RWPE1 (cell line): ENCODE data around the gene SMAD7.

Experiments
- CTCF ChIA-PET: fragments of 350-600 bp; sonication (Branson Sonifier 250); formaldehyde crosslinking; extraction: SDS; loops from one replicate; lab custom pipeline; 2021; lab: Yijun Ruan, JAX
- POLR2A ChIA-PET: fragments of 400-600 bp; formaldehyde crosslinking; extraction: SDS; loops from one replicate; lab custom pipeline; 2020; ENCODE audit warnings: antibody characterized with exemption; ENCODE audit not compliant: low non-redundant PET; lab: Yijun Ruan, JAX
- DNase-seq: peaks from one replicate; pipeline ENCODE4 v3.0.0; 2012; ENCODE audit warnings: low spot score
- H3K27ac ChIP-seq: fragments of 450-650 bp; 2 replicates; pipeline ENCODE4 v1.5.1; 2017
- TF ChIP-seq, protein P1 (sequence below): fragments of 450-650 bp; conservative IDR thresholded peaks from 2 replicates; pipeline ENCODE4 v1.5.1; 2017; ENCODE audit warnings: low read depth, mild to moderate bottlenecking

Gene SMAD7

GRCh38 chr18:48899558-48900174 lies 51.1 kb downstream of the SMAD7 start:
- TF ChIP-seq, protein P1, sequence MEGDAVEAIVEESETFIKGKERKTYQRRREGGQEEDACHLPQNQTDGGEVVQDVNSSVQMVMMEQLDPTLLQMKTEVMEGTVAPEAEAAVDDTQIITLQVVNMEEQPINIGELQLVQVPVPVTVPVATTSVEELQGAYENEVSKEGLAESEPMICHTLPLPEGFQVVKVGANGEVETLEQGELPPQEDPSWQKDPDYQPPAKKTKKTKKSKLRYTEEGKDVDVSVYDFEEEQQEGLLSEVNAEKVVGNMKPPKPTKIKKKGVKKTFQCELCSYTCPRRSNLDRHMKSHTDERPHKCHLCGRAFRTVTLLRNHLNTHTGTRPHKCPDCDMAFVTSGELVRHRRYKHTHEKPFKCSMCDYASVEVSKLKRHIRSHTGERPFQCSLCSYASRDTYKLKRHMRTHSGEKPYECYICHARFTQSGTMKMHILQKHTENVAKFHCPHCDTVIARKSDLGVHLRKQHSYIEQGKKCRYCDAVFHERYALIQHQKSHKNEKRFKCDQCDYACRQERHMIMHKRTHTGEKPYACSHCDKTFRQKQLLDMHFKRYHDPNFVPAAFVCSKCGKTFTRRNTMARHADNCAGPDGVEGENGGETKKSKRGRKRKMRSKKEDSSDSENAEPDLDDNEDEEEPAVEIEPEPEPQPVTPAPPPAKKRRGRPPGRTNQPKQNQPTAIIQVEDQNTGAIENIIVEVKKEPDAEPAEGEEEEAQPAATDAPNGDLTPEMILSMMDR, result no peak
- ChIA-PET POLR2A (no interaction called here), CTCF (no interaction called here)
- H3K27ac ChIP-seq, result no peak overlapping the region
- DNase-seq, result no peak

DNA sequence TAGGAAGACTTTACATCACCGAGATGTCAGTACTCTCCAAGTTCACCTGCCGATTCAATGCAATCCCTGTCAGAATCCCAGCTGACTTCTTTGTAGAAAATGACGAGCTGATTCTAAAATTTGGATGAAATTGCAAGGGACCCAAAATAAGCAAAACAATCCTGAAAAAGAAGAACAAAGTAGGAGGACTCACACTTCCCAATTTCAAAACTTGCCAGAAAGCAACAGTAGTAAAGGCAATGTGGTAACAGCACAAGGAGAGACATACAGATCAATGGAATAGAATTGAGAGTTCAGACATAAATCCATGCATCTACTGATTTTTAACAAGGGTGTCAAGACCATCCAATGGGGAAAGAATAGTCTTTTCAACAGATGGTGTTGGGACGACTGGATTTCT lies 52.2 kb downstream of the SMAD7 start:
- POLR2A ChIA-PET, result interaction anchor here (0.6 kb wide), 1 partner anchor 32 kb away, joined by 3 read pairs; no protein-coding TSS in a partner anchor
- DNase-seq, result no peak
- no peak overlapping the region for H3K27ac ChIP-seq
- CTCF ChIA-PET, result no interaction called here
- TF ChIP-seq, protein P1, result no peak

- TF ChIP-seq, protein P1, result no peak
- DNase-seq, result no peak
- ChIA-PET CTCF (interaction anchor here (0.6 kb wide), 1 partner anchor 63 kb away, joined by 4 read pairs; no protein-coding TSS in a partner anchor), POLR2A (no interaction called here)
- H3K27ac ChIP-seq, result peak overlapping the region; percentile 27
These were observed 53.2 kb downstream of the SMAD7 start for GRCh38 chr18:48897531-48897930.

DNA sequence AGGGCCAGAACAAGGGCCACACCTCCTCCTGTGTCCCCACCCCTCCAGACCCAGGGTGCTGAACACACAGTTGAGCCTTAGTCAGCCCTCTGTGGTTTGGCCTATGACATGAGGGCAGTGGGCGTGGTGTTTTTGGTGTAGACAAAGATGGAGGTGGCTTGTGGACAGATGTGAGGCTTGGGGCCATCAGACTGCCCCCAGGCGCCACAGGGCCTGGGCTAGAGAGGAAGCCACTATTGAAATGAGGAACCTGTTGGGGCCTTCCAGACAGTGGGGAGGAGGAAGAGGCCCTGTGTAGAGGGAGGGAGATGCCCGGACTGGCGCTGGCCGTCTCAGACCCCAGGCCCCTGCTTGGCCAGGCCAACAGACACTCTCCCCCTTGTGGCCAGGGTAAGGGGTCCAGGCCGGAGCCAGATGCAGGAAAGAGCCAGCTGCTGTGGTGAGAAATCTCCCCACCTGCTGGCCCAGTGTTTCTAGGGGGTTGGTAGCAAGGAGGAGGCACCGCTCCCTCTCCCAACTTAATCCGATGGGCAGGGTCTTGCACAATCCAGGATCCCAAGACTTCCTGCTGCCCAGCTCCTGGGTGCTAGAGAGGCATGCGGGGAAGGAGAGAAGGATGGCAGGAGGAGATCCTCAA lies 53.8 kb downstream of the SMAD7 start:
- TF ChIP-seq, protein P1, result no peak
- POLR2A ChIA-PET, result no interaction called here
- peak overlapping the region; percentile 27 for H3K27ac ChIP-seq
- no peak for DNase-seq
- CTCF ChIA-PET, result no interaction called here

- ChIA-PET CTCF (no interaction called here), POLR2A (no interaction called here)
- H3K27ac ChIP-seq, result peak overlapping the region; percentile 27
- DNase-seq, result no peak
- TF ChIP-seq, protein P1, result no peak
These were observed 54.4 kb downstream of the SMAD7 start for GRCh38 chr18:48896326-48896874.

DNA sequence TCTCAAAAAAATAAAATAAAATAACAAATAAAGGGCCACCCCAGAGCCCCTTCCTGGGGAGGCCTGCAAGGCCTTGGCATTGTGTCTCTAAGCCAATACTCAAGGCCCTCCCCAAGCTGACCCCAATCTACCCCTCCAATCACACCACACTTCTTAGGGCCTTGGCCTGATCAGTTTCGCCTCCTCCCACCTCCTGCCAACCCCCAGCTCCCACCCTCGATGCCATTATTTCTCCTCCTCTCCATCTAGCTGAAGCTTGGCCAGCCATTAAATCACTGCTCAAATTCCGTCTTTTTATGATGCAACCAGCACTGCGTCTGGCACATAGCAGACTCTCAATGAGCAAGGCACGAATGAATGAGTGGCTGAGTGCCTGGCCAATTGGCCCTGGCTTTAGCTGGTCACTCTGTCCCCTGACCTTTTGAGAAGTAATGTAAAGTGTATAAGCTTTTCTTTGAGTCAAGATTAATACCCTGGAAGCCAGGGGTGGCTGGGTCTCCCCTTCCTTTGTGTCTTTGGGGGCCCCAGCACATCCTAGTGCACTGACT lies 55.9 kb downstream of the SMAD7 start:
- TF ChIP-seq, protein P1, result no peak
- POLR2A ChIA-PET, result no interaction called here
- DNase-seq, result no peak
- CTCF ChIA-PET, result no interaction called here
- H3K27ac ChIP-seq, result no peak overlapping the region
